ENCODE results near the gene FLOT2.
"Not testable (repeated sequence)": the region's sequence is repeated elsewhere in the genome, so short reads cannot be mapped to it uniquely, and the experiment has no call there.

FLOT2 gene

DNA sequence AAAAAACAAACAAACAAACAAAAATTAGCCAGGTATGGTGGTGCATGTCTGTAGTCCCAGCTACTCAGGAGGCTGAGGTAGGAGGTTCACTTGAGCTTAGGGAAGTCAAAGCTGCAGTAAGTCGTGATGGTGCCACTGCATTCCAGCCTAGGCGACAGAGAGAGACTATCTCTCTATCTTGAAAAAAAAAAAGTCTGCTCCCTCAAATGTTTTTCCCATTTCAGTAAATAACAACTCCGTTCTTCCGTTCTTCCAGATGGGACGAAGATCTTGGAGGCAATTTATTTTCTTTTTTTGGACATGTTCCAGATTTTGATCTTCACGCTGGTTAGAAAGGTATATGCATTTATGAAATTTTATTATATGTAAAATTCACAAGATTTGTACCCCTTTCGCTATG, 23.7 kb downstream of the FLOT2 start:
- no peak for DNase-seq (ENCODE audit: low spot score)

DNA sequence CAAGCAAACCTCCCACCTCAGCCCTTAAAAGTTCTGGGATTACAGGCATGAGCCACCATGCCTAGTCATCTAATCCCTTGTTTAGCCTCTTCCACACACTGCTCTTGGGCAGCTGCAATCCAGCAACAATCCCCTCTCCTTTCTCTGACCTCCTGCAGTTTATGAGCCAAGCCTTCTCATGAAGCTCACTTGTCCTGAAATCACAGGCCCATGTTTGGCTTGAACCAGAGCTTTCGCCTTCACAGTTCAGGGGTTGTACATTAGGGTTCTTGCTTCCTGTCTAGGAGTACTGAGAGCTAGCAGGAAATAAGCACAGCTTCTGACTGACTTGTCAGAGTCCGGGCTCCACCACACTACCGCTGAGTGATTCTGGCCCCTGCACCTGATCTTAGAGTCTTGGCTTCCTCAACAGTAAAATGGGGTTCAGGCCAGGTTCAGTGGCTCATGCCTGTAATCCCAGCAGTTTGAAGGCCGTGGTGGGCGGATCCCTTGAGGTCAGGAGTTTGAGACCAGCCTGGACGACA, 26.4 kb downstream of the FLOT2 start:
- peak; percentile 40 for DNase-seq (ENCODE audit: low spot score)

DNA sequence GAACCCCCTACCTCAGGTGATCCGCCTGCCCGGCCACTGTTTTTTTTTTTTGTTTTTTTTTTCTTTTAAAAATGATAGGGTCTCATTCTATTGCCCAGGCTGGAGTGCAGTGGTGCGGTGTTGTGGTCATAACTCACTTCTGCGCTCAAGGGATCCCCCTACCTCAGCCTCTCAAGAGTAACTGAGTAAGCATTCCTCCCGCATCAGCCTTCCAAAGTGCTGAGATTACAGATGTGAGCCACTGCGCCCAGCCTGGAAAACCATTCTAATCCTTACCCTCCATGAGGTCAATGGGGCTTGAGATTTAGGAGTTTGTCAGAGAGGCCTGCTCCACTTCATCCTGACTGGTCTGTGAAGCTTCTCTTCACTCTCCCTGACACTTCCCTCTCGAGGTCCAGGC, 30.3 kb downstream of the FLOT2 start:
- DNase-seq (ENCODE audit: low spot score) = no peak

DNA sequence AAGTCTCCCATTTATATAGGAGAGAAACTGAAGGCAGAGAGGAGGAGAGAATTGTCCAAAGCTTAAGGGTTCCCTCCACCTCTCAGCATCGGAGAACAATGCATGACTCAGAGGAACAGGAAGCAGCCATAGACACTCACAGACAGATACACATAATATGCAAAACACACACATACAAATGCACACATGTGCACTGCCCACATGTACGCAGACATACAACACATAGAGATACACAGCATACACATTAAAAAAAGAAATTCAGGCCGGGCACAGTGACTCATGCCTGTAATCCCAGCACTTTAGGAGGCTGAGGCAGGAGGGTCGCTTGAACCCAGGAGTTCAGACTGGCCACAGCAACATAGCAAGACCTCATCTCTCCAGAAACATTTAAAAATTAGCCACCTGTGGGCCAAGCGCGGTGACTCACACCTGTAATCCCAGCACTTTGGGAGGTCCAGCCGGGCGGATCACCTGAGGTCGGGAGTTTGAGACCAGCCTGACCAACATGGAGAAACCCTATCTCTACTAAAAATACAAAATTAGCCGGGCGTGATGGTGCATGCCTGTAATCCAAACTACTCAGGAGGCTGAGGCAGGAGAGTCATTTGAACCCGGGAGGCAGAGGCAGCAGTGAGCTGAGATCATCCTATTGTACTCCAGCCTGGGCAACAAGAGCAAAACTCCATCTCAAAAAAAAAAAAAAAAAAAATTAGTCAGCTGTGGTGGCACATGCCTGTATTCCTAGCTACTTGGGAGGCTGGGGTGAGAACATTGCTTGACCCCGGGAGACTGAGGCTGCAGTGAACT, 31.4 kb downstream of the FLOT2 start:
- no peak for DNase-seq (ENCODE audit: low spot score)

DNA sequence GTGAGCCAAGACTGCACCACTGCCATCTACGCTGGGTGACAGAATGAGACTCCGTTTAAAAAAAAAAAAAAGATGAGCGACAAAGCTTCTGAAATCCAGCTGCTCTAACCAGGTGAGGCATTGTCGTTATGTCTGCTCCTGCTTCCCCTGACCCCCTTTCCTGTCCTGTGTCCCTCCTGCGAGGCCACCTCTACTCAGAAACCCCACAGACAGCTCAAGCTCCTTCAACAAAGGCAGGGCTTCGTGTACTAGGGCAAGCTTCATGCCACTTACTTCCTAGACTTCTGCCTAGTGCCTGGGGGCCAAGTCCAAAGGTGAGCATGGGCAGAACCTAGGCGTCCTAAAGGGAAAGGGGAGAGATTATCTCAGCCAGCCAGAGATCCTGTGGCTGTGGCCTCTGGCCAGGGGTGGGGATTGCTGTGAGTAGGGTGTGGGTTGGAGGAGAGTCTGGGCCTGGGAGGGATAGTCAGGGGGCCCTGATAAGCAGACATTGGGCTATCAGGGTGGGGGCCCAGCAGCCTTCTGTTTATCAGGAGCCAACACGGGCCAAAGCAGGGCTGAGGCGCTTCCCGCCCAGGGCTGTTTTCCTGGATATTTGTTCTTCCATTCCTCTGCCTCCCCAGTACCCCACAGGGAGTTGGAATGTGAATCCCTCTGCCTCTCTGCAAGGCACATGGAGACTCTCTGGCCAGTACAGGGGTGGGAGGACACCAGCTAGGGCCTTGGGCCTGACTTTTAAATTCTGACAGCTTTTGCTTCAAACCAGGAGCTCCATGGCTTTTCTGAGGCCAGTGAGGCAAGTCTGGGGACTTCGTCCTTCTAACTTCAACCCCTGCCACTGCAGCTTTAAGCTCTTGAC, 32.3 kb downstream of the FLOT2 start:
- no peak for DNase-seq (ENCODE audit: low spot score)

DNA sequence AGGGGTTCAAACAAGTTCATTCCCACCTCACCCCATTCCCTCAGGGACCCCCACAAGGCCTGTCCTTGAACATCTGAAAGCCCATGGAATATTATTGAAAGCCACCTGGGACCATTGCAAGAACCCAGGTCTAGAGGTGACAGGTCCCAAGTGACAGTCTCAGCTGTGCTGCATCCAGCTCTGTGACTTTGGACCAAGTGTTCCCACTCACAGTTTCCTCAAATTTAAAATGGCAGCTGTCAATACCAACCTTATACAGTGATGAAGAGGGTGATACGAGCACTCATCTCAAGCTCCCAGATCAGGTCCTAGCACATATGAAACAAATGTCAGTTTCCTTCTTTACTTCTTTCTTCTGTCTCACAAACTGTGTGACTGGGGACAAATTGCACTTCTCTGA, 33.6 kb downstream of the FLOT2 start:
- DNase-seq (ENCODE audit: low spot score) = no peak

DNA sequence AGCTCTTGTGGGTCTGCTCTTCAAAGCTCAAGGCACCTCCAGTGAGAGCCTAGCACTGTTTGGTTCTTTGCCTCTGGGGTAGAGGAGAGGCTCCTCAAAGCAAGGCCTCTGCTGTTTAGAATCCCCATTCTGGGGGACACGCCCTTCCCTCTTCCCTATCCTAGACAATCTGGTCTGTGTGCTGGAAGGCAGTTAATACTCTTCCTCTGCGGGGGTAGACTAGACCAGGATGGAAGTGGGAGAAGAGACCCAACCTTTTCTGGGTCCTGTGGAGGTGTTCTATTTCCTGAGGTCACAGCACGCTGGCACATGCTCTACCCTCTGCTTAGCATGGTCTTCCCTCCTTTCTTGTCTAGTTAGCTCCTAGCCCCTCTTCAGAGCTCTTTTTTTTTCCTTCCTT, 35.0 kb downstream of the FLOT2 start:
- no peak for DNase-seq (ENCODE audit: low spot score)

DNA sequence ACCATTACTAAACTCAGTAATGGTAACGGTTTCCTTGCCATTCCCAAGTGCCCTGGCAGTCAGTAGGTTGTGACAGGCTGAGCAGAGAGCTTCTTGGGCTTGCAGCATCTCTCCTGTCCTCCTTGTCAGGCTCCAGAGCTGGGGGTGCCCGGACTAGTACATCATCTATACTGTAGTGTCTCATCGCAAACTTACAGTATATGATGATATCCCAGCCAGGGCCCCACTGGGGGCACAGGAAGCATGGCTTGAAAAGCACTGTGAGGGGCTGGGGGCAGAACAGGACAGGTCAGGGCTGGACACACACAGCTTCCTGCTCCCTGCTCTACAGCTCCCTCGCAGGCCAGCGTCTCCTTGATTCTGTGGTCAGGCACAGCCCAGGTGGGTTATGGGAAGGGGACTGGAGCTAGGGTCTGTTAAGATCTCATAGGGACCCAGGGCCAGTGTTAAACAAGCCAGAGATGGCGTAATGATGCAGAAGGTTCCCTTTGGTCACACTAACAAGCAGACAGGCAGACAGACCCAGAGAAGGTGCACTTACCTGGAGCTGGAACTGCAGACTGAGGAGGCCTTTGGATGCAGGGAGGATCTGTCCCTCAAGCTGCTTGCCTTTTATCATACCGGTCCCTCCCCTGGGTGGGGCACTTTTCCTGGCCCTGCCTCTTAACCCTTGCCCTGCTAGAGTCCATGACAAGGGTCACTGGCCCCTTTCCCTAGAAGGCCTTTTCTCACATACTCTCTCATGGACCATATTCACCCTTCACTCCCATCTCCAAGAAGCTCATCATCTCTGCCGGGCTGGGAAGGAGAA, 35.9 kb downstream of the FLOT2 start:
- DNase-seq (ENCODE audit: low spot score) = no peak

DNA sequence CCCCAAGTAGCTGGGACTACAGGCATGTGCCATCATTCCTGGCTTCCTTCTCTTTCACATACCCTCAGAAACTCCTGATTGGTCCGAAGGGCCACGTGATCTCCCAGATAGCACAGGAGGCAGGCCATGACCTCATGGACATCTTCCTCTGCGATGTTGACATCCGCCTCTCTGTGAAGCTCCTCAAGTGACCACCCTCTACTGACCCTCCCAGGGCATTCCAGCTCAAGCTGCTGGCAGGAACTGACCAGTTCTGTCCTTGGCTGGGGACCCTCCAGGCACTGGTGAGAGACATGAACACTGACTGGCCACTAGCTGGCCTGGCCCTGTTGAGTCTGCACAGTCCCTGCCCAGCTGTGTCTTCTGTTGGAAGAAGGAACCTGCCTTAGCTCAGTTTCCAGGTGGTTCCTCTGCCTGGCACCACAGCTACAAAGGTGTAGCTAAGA, 37.1 kb downstream of the FLOT2 start:
- DNase-seq (ENCODE audit: low spot score) = no peak

DNA sequence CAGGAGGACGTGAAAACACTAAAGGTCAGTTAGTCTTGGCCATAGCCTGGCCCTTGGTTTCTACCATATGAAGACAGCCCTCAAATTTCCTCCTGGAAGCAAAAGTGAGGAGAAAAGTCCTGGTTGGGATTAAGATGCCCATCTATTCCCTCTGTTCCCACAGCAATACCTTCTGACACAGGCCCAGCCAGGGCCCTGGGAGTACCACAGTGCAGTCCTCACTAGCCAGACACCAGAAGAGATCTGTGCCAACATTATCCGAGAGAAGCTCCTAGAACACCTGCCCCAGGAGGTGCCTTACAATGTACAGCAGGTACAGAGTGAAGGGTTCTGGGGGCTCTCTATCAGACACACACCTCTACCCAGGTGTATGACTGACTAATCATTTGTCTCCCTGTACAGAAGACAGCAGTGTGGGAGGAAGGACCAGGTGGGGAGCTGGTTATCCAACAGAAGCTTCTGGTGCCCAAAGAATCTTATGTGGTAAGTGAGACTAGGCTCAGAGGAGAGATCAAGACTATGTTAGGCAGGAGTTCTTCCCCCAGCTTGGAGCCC, 38.7 kb downstream of the FLOT2 start:
- DNase-seq (ENCODE audit: low spot score) = no peak

DNA sequence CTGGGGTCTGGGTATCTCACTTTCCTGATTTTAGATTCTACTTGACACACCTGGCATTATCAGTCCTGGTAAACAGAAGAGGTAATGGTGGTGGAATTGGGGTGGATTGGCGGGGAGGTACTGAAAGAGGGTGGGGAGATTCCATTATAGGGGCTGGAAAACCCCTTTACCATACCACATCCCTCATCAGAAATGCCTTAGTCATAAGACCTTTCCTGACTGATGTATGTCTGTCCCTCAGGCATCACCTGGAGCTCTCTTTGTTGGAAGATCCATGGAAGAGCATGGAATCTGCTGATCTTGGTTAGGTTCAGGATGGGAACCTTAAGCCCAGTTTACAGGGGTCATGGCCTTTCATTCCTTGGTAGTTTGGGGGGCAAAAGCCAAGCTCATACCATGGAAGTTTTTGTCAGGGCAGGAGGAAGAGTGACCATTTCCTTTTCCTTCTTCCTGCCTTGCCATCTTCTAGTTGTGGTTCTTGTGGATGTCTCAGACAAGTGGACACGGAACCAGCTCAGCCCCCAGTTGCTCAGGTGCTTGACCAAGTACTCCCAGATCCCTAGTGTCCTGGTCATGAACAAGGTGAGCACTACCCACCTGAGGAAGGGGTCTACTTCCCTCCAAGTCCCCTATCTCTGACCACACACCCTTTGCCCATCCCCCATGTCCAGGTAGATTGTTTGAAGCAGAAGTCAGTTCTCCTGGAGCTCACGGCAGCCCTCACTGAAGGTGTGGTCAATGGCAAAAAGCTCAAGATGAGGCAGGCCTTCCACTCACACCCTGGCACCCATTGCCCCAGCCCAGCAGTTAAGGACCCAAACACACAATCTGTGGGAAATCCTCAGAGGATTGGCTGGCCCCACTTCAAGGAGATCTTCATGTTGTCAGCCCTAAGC, 39.4 kb downstream of the FLOT2 start:
- DNase-seq (ENCODE audit: low spot score) = no peak

DNA sequence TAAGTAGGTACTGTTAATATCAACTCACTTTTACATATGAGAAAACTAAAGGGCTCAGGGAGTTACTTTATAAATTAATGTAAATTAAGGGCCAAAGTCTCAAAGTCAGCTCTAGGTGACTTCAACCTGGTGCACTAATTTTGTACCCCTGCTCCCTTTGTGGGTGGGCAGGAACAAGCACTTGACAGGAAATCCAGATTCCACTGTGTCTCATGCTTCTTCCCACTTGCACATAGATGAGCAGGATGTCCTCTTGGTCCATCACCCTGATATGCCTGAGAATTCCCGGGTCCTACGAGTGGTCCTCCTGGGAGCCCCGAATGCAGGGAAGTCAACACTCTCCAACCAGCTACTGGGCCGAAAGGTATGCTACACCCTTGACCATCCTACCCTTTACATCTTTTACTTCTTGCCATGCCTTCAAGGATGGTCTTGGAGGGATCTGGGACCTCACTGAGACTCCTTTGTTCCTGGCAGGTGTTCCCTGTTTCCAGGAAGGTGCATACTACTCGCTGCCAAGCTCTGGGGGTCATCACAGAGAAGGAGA, 41.4 kb downstream of the FLOT2 start:
- no peak for DNase-seq (ENCODE audit: low spot score)

DNA sequence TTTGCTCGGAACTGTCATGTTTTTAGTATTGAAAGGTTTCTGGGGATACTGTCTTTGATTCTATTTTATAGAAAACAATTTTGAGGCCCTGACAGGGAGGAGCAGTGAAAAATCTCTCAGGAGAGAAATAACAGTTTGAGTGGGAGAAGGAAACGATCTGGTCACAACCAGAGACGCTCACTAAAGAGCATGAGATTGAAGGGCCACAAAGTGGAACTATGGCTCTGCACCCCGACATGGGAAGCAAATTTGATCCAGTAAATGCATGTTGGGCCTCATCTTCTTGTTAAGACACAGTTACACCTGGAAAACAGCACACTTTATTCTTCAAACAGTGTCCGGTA, 42.2 kb downstream of the FLOT2 start:
- no peak for DNase-seq (ENCODE audit: low spot score)

DNA sequence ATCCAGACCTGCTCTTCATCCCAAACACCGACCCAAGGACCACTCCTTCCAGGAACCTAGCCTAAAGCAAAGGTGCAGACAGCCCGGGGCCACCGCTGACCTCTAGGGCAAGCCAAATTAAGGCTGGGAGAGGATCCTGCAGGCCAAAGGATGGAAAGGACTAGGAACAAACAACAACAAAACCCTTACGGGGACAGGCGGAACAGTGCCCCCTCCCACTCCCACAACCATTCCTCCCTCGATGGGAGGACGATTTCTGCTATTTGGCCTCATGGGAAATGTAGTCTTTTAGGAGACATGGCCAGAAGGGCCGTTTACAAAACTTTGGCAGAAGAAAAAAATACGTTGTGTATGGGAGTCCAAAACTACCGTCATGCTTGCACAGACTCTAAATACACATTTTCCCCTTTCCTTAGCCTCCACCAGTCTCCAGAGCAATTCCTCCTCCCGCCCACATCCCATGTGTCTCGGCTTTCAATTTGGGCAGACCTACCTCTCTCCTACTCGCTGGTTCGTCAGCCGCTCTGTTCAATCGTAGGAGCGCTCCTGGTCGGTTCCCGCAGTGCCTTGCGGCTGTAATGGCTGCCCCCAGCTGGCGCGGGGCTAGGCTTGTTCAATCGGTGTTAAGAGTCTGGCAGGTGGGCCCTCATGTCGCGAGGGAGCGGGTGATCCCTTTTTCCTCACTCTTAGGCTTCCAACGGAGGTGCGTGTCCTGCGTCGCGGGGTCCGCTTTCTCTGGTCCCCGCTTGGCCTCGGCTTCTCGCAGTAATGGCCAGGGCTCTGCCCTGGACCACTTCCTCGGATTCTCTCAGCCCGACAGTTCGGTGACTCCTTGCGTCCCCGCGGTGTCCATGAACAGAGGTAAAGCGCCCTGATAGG, 42.8 kb downstream of the FLOT2 start, which contains the start of gene ERAL1:
Gene ERAL1 (plus strand): TSS at position 560 of the 879 bp plus-strand sequence. CDS start 19 bp downstream, at position 579.
- DNase-seq (ENCODE audit: low spot score) = peak; percentile 78

DNA sequence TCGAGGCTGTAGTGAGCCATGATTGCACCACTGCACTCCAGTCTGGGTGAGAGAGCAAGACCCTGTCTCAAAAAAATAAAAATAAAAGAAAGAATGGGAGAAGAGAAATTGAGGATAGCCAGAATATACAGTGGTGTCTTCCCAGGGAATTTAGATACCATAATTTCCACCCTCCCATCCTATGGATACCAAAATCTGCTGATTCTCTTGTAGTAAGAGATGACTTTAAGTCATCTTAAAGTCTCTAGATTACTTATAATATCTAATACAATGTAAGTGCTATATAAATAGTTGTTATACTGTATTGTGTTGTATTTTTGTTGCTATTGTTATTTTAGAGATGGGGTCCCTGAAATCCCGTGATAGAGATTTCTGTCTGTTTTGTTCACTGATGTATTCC, 44.2 kb downstream of the FLOT2 start:
- no peak for DNase-seq (ENCODE audit: low spot score)

DNA sequence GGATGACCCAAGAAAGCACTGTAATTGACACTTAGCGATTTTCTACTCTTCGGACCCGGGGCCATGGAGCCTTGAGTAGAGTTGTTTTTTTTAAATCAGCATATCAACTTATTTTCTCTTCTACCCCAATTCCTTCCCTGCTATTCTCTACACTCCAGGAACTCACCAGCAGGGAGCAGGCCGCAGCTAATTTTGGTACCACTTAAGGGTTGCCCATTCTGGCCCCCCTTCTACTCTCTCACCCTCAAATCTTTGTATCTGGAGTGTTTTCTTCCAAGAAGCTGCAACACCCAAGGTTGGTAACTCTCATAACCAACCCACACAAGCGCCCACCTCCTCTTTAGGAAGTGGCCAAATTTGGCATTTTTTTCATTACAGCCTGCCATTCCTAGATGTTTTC, 48.3 kb downstream of the FLOT2 start:
- DNase-seq (ENCODE audit: low spot score) = no peak

DNA sequence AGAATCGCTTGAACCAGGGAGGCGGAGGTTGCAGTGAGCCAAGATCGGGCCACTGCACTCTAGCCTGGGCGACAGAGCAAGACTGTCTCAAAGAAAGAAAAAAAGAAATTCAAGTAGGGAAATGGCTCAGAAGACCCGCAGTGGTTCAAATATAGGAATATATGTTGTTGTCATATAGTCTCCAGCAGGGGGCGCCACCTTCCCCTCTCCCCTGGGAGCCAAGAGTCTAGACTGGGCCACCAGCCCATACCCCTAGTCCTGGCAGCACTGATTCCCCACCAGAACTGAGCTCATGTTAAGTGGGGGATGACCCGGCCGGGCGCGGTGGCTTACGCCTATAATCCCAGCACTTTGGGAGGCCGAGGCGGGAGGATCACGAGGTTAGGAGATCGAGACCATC, 48.9 kb downstream of the FLOT2 start:
- peak; percentile 45 for DNase-seq (ENCODE audit: low spot score)

DNA sequence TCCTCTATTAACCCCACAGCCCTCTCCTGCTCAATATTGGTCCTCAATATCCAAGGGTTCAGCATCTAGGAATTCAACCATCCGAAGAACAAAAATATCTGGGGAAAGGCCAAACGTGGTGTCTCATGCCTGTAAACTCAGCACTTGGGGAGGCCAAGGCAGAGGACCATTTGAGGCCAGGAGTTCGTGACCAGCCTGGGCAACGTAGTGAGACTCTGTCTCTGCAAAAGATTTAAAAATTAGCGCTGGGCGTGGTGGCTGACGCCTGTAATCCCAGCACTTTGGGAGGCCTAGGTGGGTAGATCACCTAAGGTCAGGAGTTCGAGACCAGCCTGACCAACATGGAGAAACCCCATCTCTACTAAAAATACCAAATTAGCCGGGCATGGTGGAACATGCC, 50.8 kb downstream of the FLOT2 start:
- not testable (repeated sequence) for DNase-seq (ENCODE audit: low spot score)

DNA sequence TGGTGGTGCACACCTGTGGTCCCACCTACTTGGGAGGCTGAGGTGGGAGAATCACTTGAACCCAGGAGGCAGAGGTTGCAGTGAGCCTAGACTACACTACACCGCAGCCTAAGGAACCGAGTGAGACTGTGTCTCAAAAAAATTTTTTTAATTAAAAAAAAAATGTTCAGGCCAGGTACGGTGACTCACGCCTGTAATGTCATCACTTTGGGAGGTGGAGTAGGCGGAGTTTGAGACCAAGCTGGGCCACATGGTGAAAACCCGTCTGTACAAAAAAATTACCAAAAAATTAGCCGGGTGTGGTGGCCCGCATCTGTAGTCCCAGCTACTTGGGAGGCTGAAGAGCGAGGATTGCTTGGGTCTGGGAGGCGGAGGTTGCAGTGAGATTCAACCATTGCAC, 51.3 kb downstream of the FLOT2 start:
- DNase-seq (ENCODE audit: low spot score) = peak; percentile 16

DNA sequence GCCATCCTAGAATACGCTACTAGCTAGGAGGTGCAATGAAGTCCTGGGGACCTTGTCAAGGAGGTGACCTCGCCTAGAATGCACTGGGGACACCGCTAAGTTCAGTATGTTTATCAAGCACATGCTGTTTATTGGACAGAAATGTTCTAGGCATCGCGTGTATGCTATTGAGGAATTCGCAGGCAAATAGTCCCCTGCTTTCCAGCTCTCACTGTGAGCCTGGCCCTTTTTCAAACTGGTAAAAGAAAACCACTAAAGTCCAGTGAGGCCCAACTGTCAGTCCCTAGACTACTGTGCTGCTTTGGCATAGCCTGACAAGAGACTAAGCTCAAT, 53.8 kb downstream of the FLOT2 start:
- DNase-seq (ENCODE audit: low spot score) = no peak
